Glutamatergic neuron (in vitro differentiated cells): Measurements from ENCODE around the gene LOXL3. TPM values are rescaled to one million over a fixed set of nuclear protein-coding genes. Genes with fewer than 3 reads are reported as not detected.

ENCODE experiments used
- DNase-seq: peaks from one replicate; pipeline ENCODE4 v3.0.0; 2022
- H3K27ac Mint-ChIP-seq: one replicate; pipeline ENCODE4 v1.8.0; 2020; ENCODE audit warnings: mild to moderate bottlenecking, mixed read lengths, inconsistent platforms; ENCODE audit not compliant: unreplicated experiment
- H3K27me3 Mint-ChIP-seq: one replicate; pipeline ENCODE4 v1.8.0; 2020; ENCODE audit warnings: mild to moderate bottlenecking, moderate library complexity, mixed read lengths, inconsistent platforms; ENCODE audit not compliant: unreplicated experiment
- H3K36me3 Mint-ChIP-seq: one replicate; pipeline ENCODE4 v1.8.0; 2020; ENCODE audit warnings: mild to moderate bottlenecking, mixed read lengths, inconsistent platforms; ENCODE audit not compliant: unreplicated experiment
- H3K4me1 Mint-ChIP-seq: one replicate; pipeline ENCODE4 v1.8.0; 2020; ENCODE audit warnings: mild to moderate bottlenecking, low read depth, mixed read lengths, inconsistent platforms; ENCODE audit not compliant: unreplicated experiment
- H3K4me3 Mint-ChIP-seq: one replicate; pipeline ENCODE4 v1.8.0; 2020; ENCODE audit warnings: mild to moderate bottlenecking, mixed read lengths, inconsistent platforms; ENCODE audit not compliant: unreplicated experiment
- H3K9me3 Mint-ChIP-seq: one replicate; pipeline ENCODE4 v1.8.0; 2020; ENCODE audit warnings: mild to moderate bottlenecking, moderate library complexity, mixed read lengths, inconsistent platforms; ENCODE audit not compliant: unreplicated experiment
- CTCF ChIP-seq: fragments of 200-600 bp; sonication (generic); IDR thresholded peaks from one replicate; pipeline ENCODE4 v1.5.0; 2021; ENCODE audit not compliant: partially characterized antibody, unreplicated experiment
- total RNA-seq: library from RNA; stranded (reverse); fragmentation: NEBNext Ultra II Directional; extraction: Animal tissue kit (Norgen Biotek cat#: 25700); gene quantifications from one replicate; pipeline ENCODE4 v1.2.1, GENCODE V29; 2021; ENCODE audit not compliant: unreplicated experiment

The LOXL3 gene
- total RNA-seq, 1 donor from 2014 or later = 64.2 TPM

GRCh38 chr2:74585406-74586185, 31.9 kb upstream of the LOXL3 start:
- no peak overlapping the region for H3K27ac Mint-ChIP-seq
- no peaks in the 10 kb centered on the region for H3K9me3 Mint-ChIP-seq
- H3K27me3 Mint-ChIP-seq = peaks cover 3% of the 10 kb centered on the region
- no peak for TF ChIP-seq CTCF
- no peak for DNase-seq
- H3K4me3 Mint-ChIP-seq = no peak overlapping the region
- H3K4me1 Mint-ChIP-seq = peaks cover 5% of the 10 kb centered on the region
- H3K36me3 Mint-ChIP-seq = no peaks in the 10 kb centered on the region

- Mint-ChIP-seq H3K36me3 (no peaks in the 10 kb centered on the region), H3K27me3 (peaks cover 3% of the 10 kb centered on the region), H3K4me3 (no peak overlapping the region), H3K4me1 (no peaks in the 10 kb centered on the region), H3K9me3 (no peaks in the 10 kb centered on the region), H3K27ac (no peak overlapping the region)
- no peak for DNase-seq
- TF ChIP-seq CTCF = no peak
Observed at GRCh38 chr2:74584088-74584645, 30.4 kb upstream of the LOXL3 start.

GRCh38 chr2:74583504-74583903, 29.8 kb upstream of the LOXL3 start:
- no peaks in the 10 kb centered on the region for H3K4me1 Mint-ChIP-seq
- no peak overlapping the region for H3K27ac Mint-ChIP-seq
- no peak overlapping the region for H3K4me3 Mint-ChIP-seq
- no peak for TF ChIP-seq CTCF
- H3K27me3 Mint-ChIP-seq = peaks cover 3% of the 10 kb centered on the region
- DNase-seq = no peak
- no peaks in the 10 kb centered on the region for H3K36me3 Mint-ChIP-seq
- no peaks in the 10 kb centered on the region for H3K9me3 Mint-ChIP-seq

GRCh38 chr2:74582184-74582583, 28.4 kb upstream of the LOXL3 start:
- Mint-ChIP-seq H3K27me3 (peaks cover 3% of the 10 kb centered on the region), H3K36me3 (no peaks in the 10 kb centered on the region), H3K4me3 (no peak overlapping the region), H3K4me1 (no peaks in the 10 kb centered on the region), H3K9me3 (peaks cover 2% of the 10 kb centered on the region), H3K27ac (no peak overlapping the region)
- no peak for DNase-seq
- TF ChIP-seq CTCF = no peak

GRCh38 chr2:74581463-74581862, 27.7 kb upstream of the LOXL3 start:
- peaks cover 3% of the 10 kb centered on the region for H3K27me3 Mint-ChIP-seq
- no peak for DNase-seq
- no peak overlapping the region for H3K27ac Mint-ChIP-seq
- peaks cover 3% of the 10 kb centered on the region for H3K9me3 Mint-ChIP-seq
- H3K4me3 Mint-ChIP-seq = no peak overlapping the region
- TF ChIP-seq CTCF = no peak
- H3K4me1 Mint-ChIP-seq = peaks cover 3% of the 10 kb centered on the region
- no peaks in the 10 kb centered on the region for H3K36me3 Mint-ChIP-seq
